AML-193 (cell line): ENCODE data around the gene KLF7.

Experiments
- DNase-seq, 2 experiments: peaks; one replicate each; lab custom pipeline; 2025; lab: John Stamatoyannopoulos, UW

The KLF7 gene

GRCh38 chr2:207165121-207166038, at the start of gene KLF7:
Gene KLF7 (minus strand): TSS chr2:207165948. CDS start chr2:207165568, 380 bp downstream.
- no peak for DNase-seq

- DNase-seq = no peak
These were observed 49.6 kb upstream of the KLF7 start for GRCh38 chr2:207215308-207215707.

GRCh38 chr2:207214446-207214845, 48.7 kb upstream of the KLF7 start:
- DNase-seq = no peak

- no peak for DNase-seq
These were observed 40.3 kb upstream of the KLF7 start for GRCh38 chr2:207206011-207206410.

- no peak for DNase-seq
These were observed 39.6 kb upstream of the KLF7 start for GRCh38 chr2:207205173-207205957.

- no peak for DNase-seq
These were observed 37.3 kb upstream of the KLF7 start for GRCh38 chr2:207203056-207203455.

- peak in 1 of 2 experiments; percentile 2 for DNase-seq
These were observed 36.9 kb upstream of the KLF7 start for GRCh38 chr2:207202645-207203044.

- no peak for DNase-seq
These were observed 35.7 kb upstream of the KLF7 start for GRCh38 chr2:207201416-207201815.

GRCh38 chr2:207200136-207200535, 34.4 kb upstream of the KLF7 start:
- DNase-seq = no peak

GRCh38 chr2:207194028-207194427, 28.3 kb upstream of the KLF7 start:
- DNase-seq = no peak

GRCh38 chr2:207188626-207189419, 23.1 kb upstream of the KLF7 start:
- DNase-seq = no peak

- no peak for DNase-seq
These were observed 19.6 kb upstream of the KLF7 start for GRCh38 chr2:207185372-207185771.

GRCh38 chr2:207184768-207185167, 19.0 kb upstream of the KLF7 start:
- no peak for DNase-seq

- DNase-seq = no peak
These were observed 18.6 kb upstream of the KLF7 start for GRCh38 chr2:207184348-207184747.

GRCh38 chr2:207183506-207183905, 17.8 kb upstream of the KLF7 start:
- no peak for DNase-seq

- DNase-seq = no peak
These were observed 17.2 kb upstream of the KLF7 start for GRCh38 chr2:207182911-207183310.

- no peak for DNase-seq
These were observed 16.0 kb upstream of the KLF7 start for GRCh38 chr2:207181526-207182274.

- no peak for DNase-seq
These were observed 15.0 kb upstream of the KLF7 start for GRCh38 chr2:207180741-207181140.

GRCh38 chr2:207176247-207176646, 10.5 kb upstream of the KLF7 start:
- DNase-seq = peak; percentile 39 to 53

- DNase-seq = no peak
These were observed 7.9 kb upstream of the KLF7 start for GRCh38 chr2:207173641-207174040.
